ENCODE results near the gene NSUN3.

Gene NSUN3

DNA sequence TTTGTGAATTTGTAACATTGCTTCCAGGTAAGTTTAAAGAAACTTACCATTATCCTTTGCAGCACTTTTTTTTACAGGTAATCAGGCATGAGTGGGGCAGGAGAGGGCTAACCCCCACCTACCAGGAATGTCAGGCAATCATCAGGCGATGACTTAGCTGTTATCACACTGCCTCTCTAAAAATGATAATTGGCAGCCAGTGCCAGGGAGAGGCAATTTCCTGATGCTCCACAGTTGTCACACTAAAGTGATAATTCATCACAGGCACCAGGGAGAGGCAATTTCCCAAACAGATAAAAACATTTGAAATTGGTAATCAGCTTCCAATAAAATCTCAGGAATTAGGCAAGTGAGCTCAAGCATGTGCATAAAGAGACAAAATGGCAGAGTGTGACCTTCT is 26.3 kb downstream of the NSUN3 start:
- no peaks in the 10 kb centered on the region for H3K79me2 ChIP-seq (ENCODE audit: insufficient read depth, low read length)
- no peak for DNase-seq
- H3K9ac ChIP-seq (ENCODE audit: low read depth, low read length), result no peak overlapping the region
- no peaks in the 10 kb centered on the region; the same call in 1 of the 2 replicates for H4K20me1 ChIP-seq (ENCODE audit: insufficient read depth, low read length)
- H3K4me2 ChIP-seq (ENCODE audit: insufficient read depth, low read length), result no peak overlapping the region
- H3K27me3 ChIP-seq (ENCODE audit: insufficient read depth, low read length, poor library complexity), result no peaks in the 10 kb centered on the region
- peaks cover 36% of the 10 kb centered on the region; the same call in 1 of the 2 replicates for H3K36me3 ChIP-seq (ENCODE audit: insufficient read depth, low read length)
- TF ChIP-seq EZH2 (IDR thresholded peaks at IDR 0.05; ENCODE audit: borderline replicate concordance, low read depth, low read length, severe bottlenecking), result no peak
- TF ChIP-seq, protein P1, sequence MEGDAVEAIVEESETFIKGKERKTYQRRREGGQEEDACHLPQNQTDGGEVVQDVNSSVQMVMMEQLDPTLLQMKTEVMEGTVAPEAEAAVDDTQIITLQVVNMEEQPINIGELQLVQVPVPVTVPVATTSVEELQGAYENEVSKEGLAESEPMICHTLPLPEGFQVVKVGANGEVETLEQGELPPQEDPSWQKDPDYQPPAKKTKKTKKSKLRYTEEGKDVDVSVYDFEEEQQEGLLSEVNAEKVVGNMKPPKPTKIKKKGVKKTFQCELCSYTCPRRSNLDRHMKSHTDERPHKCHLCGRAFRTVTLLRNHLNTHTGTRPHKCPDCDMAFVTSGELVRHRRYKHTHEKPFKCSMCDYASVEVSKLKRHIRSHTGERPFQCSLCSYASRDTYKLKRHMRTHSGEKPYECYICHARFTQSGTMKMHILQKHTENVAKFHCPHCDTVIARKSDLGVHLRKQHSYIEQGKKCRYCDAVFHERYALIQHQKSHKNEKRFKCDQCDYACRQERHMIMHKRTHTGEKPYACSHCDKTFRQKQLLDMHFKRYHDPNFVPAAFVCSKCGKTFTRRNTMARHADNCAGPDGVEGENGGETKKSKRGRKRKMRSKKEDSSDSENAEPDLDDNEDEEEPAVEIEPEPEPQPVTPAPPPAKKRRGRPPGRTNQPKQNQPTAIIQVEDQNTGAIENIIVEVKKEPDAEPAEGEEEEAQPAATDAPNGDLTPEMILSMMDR (IDR thresholded peaks at IDR 0.05; ENCODE audit: borderline replicate concordance, extremely low read depth, low read length, poor library complexity, severe bottlenecking), result no peak
- no peak overlapping the region for H2AFZ ChIP-seq (ENCODE audit: low read depth, low read length)
- H3K9me3 ChIP-seq (ENCODE audit: insufficient read depth, low read length, severe bottlenecking), result no peaks in the 10 kb centered on the region
- no peak overlapping the region for H3K4me3 ChIP-seq (ENCODE audit: low read depth in 1 of 2, low read length in 2 of 2)
- ATAC-seq (ENCODE audit: insufficient read depth, low read depth), result no peak
- H3K27ac ChIP-seq (ENCODE audit: low read length), result no peak overlapping the region
- no peaks in the 10 kb centered on the region for H3K4me1 ChIP-seq (ENCODE audit: insufficient read depth, low read length)

DNA sequence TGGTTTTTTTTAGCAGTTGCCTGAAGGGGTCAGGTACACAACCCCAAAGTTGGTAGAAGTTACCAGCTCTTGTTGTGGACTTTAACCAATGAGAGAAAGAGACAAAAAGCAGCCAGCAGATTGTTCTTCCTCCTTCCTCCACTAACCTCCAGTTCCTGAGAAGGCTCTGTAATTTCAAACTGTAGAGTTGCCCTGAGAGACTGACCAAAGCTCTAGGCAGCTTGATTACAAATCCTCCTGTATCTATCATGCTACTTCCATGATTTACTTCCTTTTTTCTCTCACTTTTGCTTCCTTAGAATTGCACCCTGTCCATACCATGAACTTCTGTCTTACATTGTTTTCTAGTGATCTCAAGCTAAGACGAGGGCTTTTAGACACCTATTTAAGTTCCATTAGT is 29.2 kb downstream of the NSUN3 start:
- peaks cover 40% of the 10 kb centered on the region for H3K36me3 ChIP-seq (ENCODE audit: insufficient read depth, low read length)
- H3K4me2 ChIP-seq (ENCODE audit: insufficient read depth, low read length), result no peak overlapping the region
- TF ChIP-seq, protein P1 (IDR thresholded peaks at IDR 0.05; ENCODE audit: borderline replicate concordance, extremely low read depth, low read length, poor library complexity, severe bottlenecking), result no peak
- no peak for TF ChIP-seq EZH2 (IDR thresholded peaks at IDR 0.05; ENCODE audit: borderline replicate concordance, low read depth, low read length, severe bottlenecking)
- H3K27me3 ChIP-seq (ENCODE audit: insufficient read depth, low read length, poor library complexity), result no peaks in the 10 kb centered on the region
- H3K79me2 ChIP-seq (ENCODE audit: insufficient read depth, low read length), result no peaks in the 10 kb centered on the region
- H2AFZ ChIP-seq (ENCODE audit: low read depth, low read length), result no peak overlapping the region
- no peaks in the 10 kb centered on the region; the same call in 1 of the 2 replicates for H4K20me1 ChIP-seq (ENCODE audit: insufficient read depth, low read length)
- DNase-seq (no peak), ATAC-seq (ENCODE audit: insufficient read depth, low read depth) (no peak)
- no peak overlapping the region for H3K9ac ChIP-seq (ENCODE audit: low read depth, low read length)
- H3K4me1 ChIP-seq (ENCODE audit: insufficient read depth, low read length), result no peaks in the 10 kb centered on the region
- no peak overlapping the region for H3K27ac ChIP-seq (ENCODE audit: low read length)
- H3K4me3 ChIP-seq (ENCODE audit: low read depth in 1 of 2, low read length in 2 of 2), result no peak overlapping the region
- H3K9me3 ChIP-seq (ENCODE audit: insufficient read depth, low read length, severe bottlenecking), result no peaks in the 10 kb centered on the region

DNA sequence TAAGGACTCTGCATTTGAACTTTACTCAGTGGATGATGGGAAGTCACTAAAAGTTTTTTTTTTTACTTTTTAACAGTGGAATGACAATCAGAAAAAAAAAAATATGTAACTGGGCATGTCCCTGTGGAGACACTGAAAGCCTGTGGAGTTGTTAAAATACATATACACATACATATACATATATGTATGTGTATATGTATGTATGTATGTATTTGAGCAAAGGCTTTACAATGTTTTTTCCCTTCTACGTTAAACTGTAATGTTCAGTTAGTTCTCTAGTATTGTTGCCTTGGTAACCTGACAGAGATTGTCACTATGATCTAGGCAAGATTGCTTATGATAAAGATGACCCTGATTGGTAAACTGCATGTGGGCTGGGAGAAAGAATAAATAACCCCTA is 30.3 kb downstream of the NSUN3 start:
- ATAC-seq (ENCODE audit: insufficient read depth, low read depth), result no peak
- H3K27me3 ChIP-seq (ENCODE audit: insufficient read depth, low read length, poor library complexity), result no peaks in the 10 kb centered on the region
- H4K20me1 ChIP-seq (ENCODE audit: insufficient read depth, low read length), result no peaks in the 10 kb centered on the region; the same call in 1 of the 2 replicates
- no peaks in the 10 kb centered on the region for H3K79me2 ChIP-seq (ENCODE audit: insufficient read depth, low read length)
- no peak overlapping the region for H3K4me3 ChIP-seq (ENCODE audit: low read depth in 1 of 2, low read length in 2 of 2)
- no peak overlapping the region for H3K4me2 ChIP-seq (ENCODE audit: insufficient read depth, low read length)
- H3K27ac ChIP-seq (ENCODE audit: low read length), result no peak overlapping the region
- H3K36me3 ChIP-seq (ENCODE audit: insufficient read depth, low read length), result peaks cover 43% of the 10 kb centered on the region
- H3K4me1 ChIP-seq (ENCODE audit: insufficient read depth, low read length), result no peaks in the 10 kb centered on the region
- no peaks in the 10 kb centered on the region for H3K9me3 ChIP-seq (ENCODE audit: insufficient read depth, low read length, severe bottlenecking)
- TF ChIP-seq, protein P1 (IDR thresholded peaks at IDR 0.05; ENCODE audit: borderline replicate concordance, extremely low read depth, low read length, poor library complexity, severe bottlenecking), result no peak
- TF ChIP-seq EZH2 (IDR thresholded peaks at IDR 0.05; ENCODE audit: borderline replicate concordance, low read depth, low read length, severe bottlenecking), result no peak
- no peak for DNase-seq
- no peak overlapping the region for H3K9ac ChIP-seq (ENCODE audit: low read depth, low read length)
- H2AFZ ChIP-seq (ENCODE audit: low read depth, low read length), result no peak overlapping the region

DNA sequence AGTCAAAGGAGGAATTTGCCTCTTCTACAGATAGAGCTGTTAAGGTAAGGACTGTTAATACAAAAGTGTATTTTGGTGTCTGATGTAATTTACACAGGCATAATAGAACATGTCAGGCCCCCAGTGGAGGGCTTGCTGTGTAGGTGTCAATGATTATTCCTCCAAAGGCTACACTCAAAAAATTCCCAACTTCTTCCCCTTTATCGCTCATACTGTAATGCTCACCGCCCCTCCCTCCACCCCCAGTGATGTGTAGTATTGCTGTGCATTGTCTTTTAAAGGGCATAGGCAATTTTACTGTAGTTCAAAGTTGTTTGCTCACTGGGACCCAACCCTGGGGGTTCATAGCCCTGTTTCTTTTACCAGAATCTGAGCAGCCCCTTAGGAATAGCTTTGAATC is 32.2 kb downstream of the NSUN3 start:
- TF ChIP-seq, protein P1 (IDR thresholded peaks at IDR 0.05; ENCODE audit: borderline replicate concordance, extremely low read depth, low read length, poor library complexity, severe bottlenecking), result no peak
- TF ChIP-seq EZH2 (IDR thresholded peaks at IDR 0.05; ENCODE audit: borderline replicate concordance, low read depth, low read length, severe bottlenecking), result no peak
- ATAC-seq (ENCODE audit: insufficient read depth, low read depth) (no peak), DNase-seq (no peak)
- Histone ChIP-seq H3K36me3 (ENCODE audit: insufficient read depth, low read length) (peaks cover 46% of the 10 kb centered on the region), H2AFZ (ENCODE audit: low read depth, low read length) (no peak overlapping the region), H4K20me1 (ENCODE audit: insufficient read depth, low read length) (no peaks in the 10 kb centered on the region; the same call in 1 of the 2 replicates), H3K27me3 (ENCODE audit: insufficient read depth, low read length, poor library complexity) (no peaks in the 10 kb centered on the region), H3K9me3 (ENCODE audit: insufficient read depth, low read length, severe bottlenecking) (no peaks in the 10 kb centered on the region), H3K27ac (ENCODE audit: low read length) (no peak overlapping the region), H3K9ac (ENCODE audit: low read depth, low read length) (no peak overlapping the region), H3K4me3 (ENCODE audit: low read depth in 1 of 2, low read length in 2 of 2) (no peak overlapping the region), H3K79me2 (ENCODE audit: insufficient read depth, low read length) (no peaks in the 10 kb centered on the region), H3K4me1 (ENCODE audit: insufficient read depth, low read length) (no peaks in the 10 kb centered on the region), H3K4me2 (ENCODE audit: insufficient read depth, low read length) (no peak overlapping the region)

All from DND-41 (cell line).